CD4-positive, alpha-beta memory T cell (primary cell): ENCODE measurements around the gene KIAA1549. TPM values are rescaled to one million over a fixed set of nuclear protein-coding genes. Genes with fewer than 3 reads are reported as not detected.

Experiments
- CTCF ChIA-PET: fragments of 350-600 bp; sonication (Branson Sonifier 250); formaldehyde crosslinking; loops from one replicate; lab custom pipeline; 2021; ENCODE audit warnings: inconsistent platforms; ENCODE audit not compliant: partially characterized antibody; lab: Charles Lee
- POLR2A ChIA-PET: fragments of 350-600 bp; sonication (Branson Sonifier 250); formaldehyde crosslinking; loops from one replicate; lab custom pipeline; 2021; ENCODE audit not compliant: partially characterized antibody; lab: Charles Lee
- DNase-seq, 5 donors: peaks; one replicate each; pipeline versions ENCODE4 v3.0.0 to v3.0.0-alpha.2; 2020 to 2022; ENCODE audit warnings: mixed read lengths in 1 of 5
- H3K27ac ChIP-seq: one replicate; pipeline ENCODE4 v1.7.0; 2013; ENCODE audit warnings: low read depth, low read length
- H3K27me3 ChIP-seq: 2 replicates; pipeline ENCODE4 v1.7.0; 2013; ENCODE audit warnings: mild to moderate bottlenecking, low read length, moderate library complexity; ENCODE audit not compliant: insufficient read depth
- H3K36me3 ChIP-seq: 2 replicates; pipeline ENCODE4 v1.7.0; 2013; ENCODE audit warnings: mild to moderate bottlenecking, low read length, moderate library complexity; ENCODE audit not compliant: insufficient read depth
- H3K4me1 ChIP-seq: 2 replicates; pipeline ENCODE4 v1.7.0; 2013; ENCODE audit warnings: mild to moderate bottlenecking, low read length, moderate library complexity; ENCODE audit not compliant: insufficient read depth
- H3K4me3 ChIP-seq, 2 donors: one replicate each; pipeline ENCODE4 v1.7.0; 2013; ENCODE audit warnings: low read length in 2 of 2, mild to moderate bottlenecking in 1 of 2
- H3K9me3 ChIP-seq, 2 donors: one replicate each; pipeline ENCODE4 v1.7.0; 2013; ENCODE audit warnings: low read length in 2 of 2, control low read depth in 1 of 2; ENCODE audit not compliant: control insufficient read depth in 1 of 2
- H3K27ac Mint-ChIP-seq, 7 donors: one replicate each; pipeline ENCODE4 v1.8.0; 2020 to 2021; ENCODE audit warnings: mixed read lengths in 7 of 7, mild to moderate bottlenecking in 6 of 7, inconsistent platforms in 3 of 7, moderate library complexity in 3 of 7
- H3K27me3 Mint-ChIP-seq, 2 donors: one replicate each; pipeline ENCODE4 v1.8.0; 2020 to 2021; ENCODE audit warnings: mixed read lengths in 2 of 2
- H3K36me3 Mint-ChIP-seq, 2 donors: one replicate each; pipeline ENCODE4 v1.8.0; 2020 to 2021; ENCODE audit warnings: mixed read lengths in 2 of 2, inconsistent platforms in 1 of 2, mild to moderate bottlenecking in 1 of 2
- H3K4me1 Mint-ChIP-seq, 4 donors: one replicate each; pipeline ENCODE4 v1.8.0; 2020 to 2021; ENCODE audit warnings: mixed read lengths in 4 of 4, mild to moderate bottlenecking in 1 of 4
- H3K4me3 Mint-ChIP-seq, 8 donors: one replicate each; pipeline ENCODE4 v1.8.0; 2020 to 2021; ENCODE audit warnings: mixed read lengths in 8 of 8, mild to moderate bottlenecking in 7 of 8, moderate library complexity in 6 of 8, inconsistent platforms in 3 of 8
- H3K9me3 Mint-ChIP-seq, 8 donors: one replicate each; pipeline ENCODE4 v1.8.0; 2020 to 2021; ENCODE audit warnings: mixed read lengths in 8 of 8, mild to moderate bottlenecking in 5 of 8, inconsistent platforms in 3 of 8, moderate library complexity in 1 of 8
- intact Hi-C: fragments of 100-400 bp; cut with micrococcal nuclease; formaldehyde crosslinking; loops from one replicate; pipeline ENCODE4 v1.15.1; 2023
- polyA plus RNA-seq, 2 donors: library from polyadenylated mRNA; unstranded; fragments of 300-500 nt; fragmentation: Illumina TruSeq; gene quantifications; one replicate each; pipeline ENCODE4 v1.2.3, GENCODE V29; 2021
- total RNA-seq, 2 experiments: library from RNA; stranded (reverse); gene quantifications; one replicate each; pipeline ENCODE4 v1.2.3, GENCODE V29; 2021

KIAA1549 gene
- total and polyA plus RNA-seq, 4 experiments from 2014 or later = 0.02 to 0.11 (median 0.06) TPM; not detected in 1

GRCh38 chr7:138878856-138879255 is 102.3 kb downstream of the KIAA1549 start:
- no peaks in the 10 kb centered on the region for H3K27me3 ChIP-seq
- peaks cover 19 to 32% (median 23%) of the 10 kb centered on the region in 4 donors for H3K4me1 Mint-ChIP-seq
- H3K9me3 Mint-ChIP-seq = no peaks in the 10 kb centered on the region
- ChIA-PET CTCF (interaction anchor here (1.1 to 3.2 kb wide), 2 partner anchors 7 to 126 kb away, joined by 3 to 23 read pairs; no protein-coding TSS in a partner anchor), POLR2A (no interaction called here)
- no peaks in the 10 kb centered on the region for H3K27me3 Mint-ChIP-seq
- intact Hi-C loops = loop anchor here (5.0 kb wide), 1 partner anchor 417 kb away; the partner anchor contains the start of gene TRIM24
- H3K4me3 ChIP-seq = no peak overlapping the region
- H3K27ac Mint-ChIP-seq = no peak overlapping the region
- H3K4me1 ChIP-seq = peaks cover 16% of the 10 kb centered on the region
- DNase-seq = no peak
- no peak overlapping the region for H3K4me3 Mint-ChIP-seq
- H3K36me3 ChIP-seq = no peaks in the 10 kb centered on the region
- H3K9me3 ChIP-seq = no peaks in the 10 kb centered on the region
- no peaks in the 10 kb centered on the region for H3K36me3 Mint-ChIP-seq
- no peak overlapping the region for H3K27ac ChIP-seq

- ChIA-PET POLR2A (interaction anchor here (1.4 to 2.2 kb wide), 2 partner anchors 126 to 217 kb away, joined by 4 read pairs; no protein-coding TSS in a partner anchor), CTCF (interaction anchor here (1.1 to 3.2 kb wide), 4 partner anchors 8 to 139 kb away, joined by 3 to 23 read pairs (median 4); no protein-coding TSS in a partner anchor)
- peak overlapping the region in 2 of 7 donors; percentile 36 to 46 for H3K27ac Mint-ChIP-seq
- H3K36me3 ChIP-seq = no peaks in the 10 kb centered on the region
- no peak overlapping the region for H3K4me3 Mint-ChIP-seq
- H3K27ac ChIP-seq = no peak overlapping the region
- peaks cover 19 to 32% (median 23%) of the 10 kb centered on the region in 4 donors for H3K4me1 Mint-ChIP-seq
- H3K27me3 ChIP-seq = no peaks in the 10 kb centered on the region
- no peak overlapping the region for H3K4me3 ChIP-seq
- no peaks in the 10 kb centered on the region for H3K36me3 Mint-ChIP-seq
- DNase-seq = no peak
- H3K9me3 Mint-ChIP-seq = no peaks in the 10 kb centered on the region
- no peaks in the 10 kb centered on the region for H3K9me3 ChIP-seq
- intact Hi-C loops = loop anchor here (5.0 kb wide), 1 partner anchor 416 kb away; the partner anchor contains the start of gene TRIM24
- H3K27me3 Mint-ChIP-seq = no peaks in the 10 kb centered on the region
- peaks cover 16% of the 10 kb centered on the region for H3K4me1 ChIP-seq
Measured at GRCh38 chr7:138878051-138878450, 103.1 kb downstream of the KIAA1549 start.

- H3K36me3 ChIP-seq = no peaks in the 10 kb centered on the region
- H3K4me1 ChIP-seq = peaks cover 16% of the 10 kb centered on the region
- intact Hi-C loops = loop anchor here (1.0 to 5.0 kb wide), 3 partner anchors 10 to 414 kb away; partner anchors contain the start of gene TRIM24
- H3K27me3 Mint-ChIP-seq = peaks cover 0 to 1% of the 10 kb centered on the region in 2 donors
- ChIA-PET CTCF (interaction anchor here (1.1 to 3.2 kb wide), 3 partner anchors 10 to 974 kb away, joined by 3 to 23 read pairs (median 4); no protein-coding TSS in a partner anchor), POLR2A (interaction anchor here (1.3 to 2.2 kb wide), 2 partner anchors 10 to 124 kb away, joined by 4 to 5 read pairs; no protein-coding TSS in a partner anchor)
- H3K9me3 ChIP-seq = no peaks in the 10 kb centered on the region
- no peak for DNase-seq
- no peak overlapping the region for H3K27ac ChIP-seq
- H3K4me3 ChIP-seq = no peak overlapping the region
- H3K9me3 Mint-ChIP-seq = no peaks in the 10 kb centered on the region
- no peak overlapping the region for H3K4me3 Mint-ChIP-seq
- peak overlapping the region in 4 of 7 donors; percentile 62 to 82 (median 78) for H3K27ac Mint-ChIP-seq
- peaks cover 10 to 20% (median 15%) of the 10 kb centered on the region in 4 donors for H3K4me1 Mint-ChIP-seq
- H3K27me3 ChIP-seq = no peaks in the 10 kb centered on the region
- no peaks in the 10 kb centered on the region for H3K36me3 Mint-ChIP-seq
Measured at GRCh38 chr7:138876326-138876725, 104.9 kb downstream of the KIAA1549 start.

GRCh38 chr7:138875794-138876193 is 105.4 kb downstream of the KIAA1549 start:
- DNase-seq = peak; percentile 76 to 85 (median 80)

GRCh38 chr7:138873220-138873892 is 107.8 kb downstream of the KIAA1549 start:
- no peak for DNase-seq
- H3K27me3 Mint-ChIP-seq = peaks cover 2 to 4% of the 10 kb centered on the region in 2 donors
- intact Hi-C loops = no loop called here
- CTCF ChIA-PET = interaction anchor here (1.0 to 1.7 kb wide), 2 partner anchors 13 to 712 kb away, joined by 4 read pairs; no protein-coding TSS in a partner anchor
- no peaks in the 10 kb centered on the region for H3K36me3 Mint-ChIP-seq
- H3K4me1 ChIP-seq = peaks cover 16% of the 10 kb centered on the region
- H3K4me1 Mint-ChIP-seq = peaks cover 10 to 19% (median 14%) of the 10 kb centered on the region in 4 donors
- H3K27ac ChIP-seq = no peak overlapping the region
- H3K9me3 Mint-ChIP-seq = no peaks in the 10 kb centered on the region
- H3K4me3 Mint-ChIP-seq = no peak overlapping the region
- POLR2A ChIA-PET = no interaction called here
- H3K36me3 ChIP-seq = no peaks in the 10 kb centered on the region
- H3K27ac Mint-ChIP-seq = no peak overlapping the region
- no peaks in the 10 kb centered on the region for H3K9me3 ChIP-seq
- no peaks in the 10 kb centered on the region for H3K27me3 ChIP-seq
- no peak overlapping the region for H3K4me3 ChIP-seq

More at GRCh38 chr7:138875794-138876193, 105.4 kb downstream of the KIAA1549 start:
- Mint-ChIP-seq H3K4me1 (peaks cover 10 to 19% (median 14%) of the 10 kb centered on the region in 4 donors), H3K9me3 (no peaks in the 10 kb centered on the region), H3K36me3 (no peaks in the 10 kb centered on the region), H3K27ac (peak overlapping the region; percentile 62 to 93 (median 82)), H3K27me3 (peaks cover 0 to 2% of the 10 kb centered on the region in 2 donors), H3K4me3 (peak overlapping the region in 3 of 8 donors; percentile 6 to 67 (median 17))
- CTCF ChIA-PET = interaction anchor here (0.9 to 2.1 kb wide), 3 partner anchors 9 to 973 kb away, joined by 3 to 9 read pairs (median 4); no protein-coding TSS in a partner anchor
- peaks cover 16% of the 10 kb centered on the region for H3K4me1 ChIP-seq
- no peaks in the 10 kb centered on the region for H3K27me3 ChIP-seq
- no peaks in the 10 kb centered on the region for H3K9me3 ChIP-seq
- no peak overlapping the region for H3K4me3 ChIP-seq
- no peaks in the 10 kb centered on the region for H3K36me3 ChIP-seq
- intact Hi-C loops = loop anchor here (1.0 to 5.0 kb wide), 3 partner anchors 11 to 413 kb away; partner anchors contain the start of gene TRIM24
- POLR2A ChIA-PET = interaction anchor here (1.3 kb wide), 1 partner anchor 11 kb away, joined by 5 read pairs; no protein-coding TSS in a partner anchor
- H3K27ac ChIP-seq = no peak overlapping the region

- Histone ChIP-seq H3K4me3 (no peak overlapping the region), H3K27ac (no peak overlapping the region), H3K4me1 (peaks cover 16% of the 10 kb centered on the region), H3K9me3 (no peaks in the 10 kb centered on the region), H3K27me3 (no peaks in the 10 kb centered on the region), H3K36me3 (no peaks in the 10 kb centered on the region)
- peak overlapping the region in 2 of 7 donors; percentile 13 to 48 for H3K27ac Mint-ChIP-seq
- no peak overlapping the region for H3K4me3 Mint-ChIP-seq
- no peaks in the 10 kb centered on the region for H3K36me3 Mint-ChIP-seq
- intact Hi-C loops = no loop called here
- H3K9me3 Mint-ChIP-seq = no peaks in the 10 kb centered on the region
- H3K4me1 Mint-ChIP-seq = peaks cover 10 to 19% (median 14%) of the 10 kb centered on the region in 4 donors
- ChIA-PET POLR2A (no interaction called here), CTCF (interaction anchor here (1.0 kb wide), 1 partner anchor 14 kb away, joined by 4 read pairs; no protein-coding TSS in a partner anchor)
- no peak for DNase-seq
- peaks cover 2 to 4% of the 10 kb centered on the region in 2 donors for H3K27me3 Mint-ChIP-seq
Measured at GRCh38 chr7:138872576-138872975, 108.6 kb downstream of the KIAA1549 start.

GRCh38 chr7:138871814-138872090 is 109.4 kb downstream of the KIAA1549 start:
- Mint-ChIP-seq H3K9me3 (no peaks in the 10 kb centered on the region), H3K4me3 (no peak overlapping the region), H3K27ac (no peak overlapping the region), H3K4me1 (peaks cover 10 to 19% (median 14%) of the 10 kb centered on the region in 4 donors), H3K27me3 (peaks cover 2 to 4% of the 10 kb centered on the region in 2 donors), H3K36me3 (no peaks in the 10 kb centered on the region)
- no peaks in the 10 kb centered on the region for H3K36me3 ChIP-seq
- ChIA-PET POLR2A (no interaction called here), CTCF (no interaction called here)
- peaks cover 16% of the 10 kb centered on the region for H3K4me1 ChIP-seq
- no peak overlapping the region for H3K4me3 ChIP-seq
- no peak for DNase-seq
- H3K27me3 ChIP-seq = no peaks in the 10 kb centered on the region
- no peaks in the 10 kb centered on the region for H3K9me3 ChIP-seq
- H3K27ac ChIP-seq = no peak overlapping the region
- intact Hi-C loops = no loop called here
